ENCODE results near the gene FOXP1.

GRCh38 chr3:71122641-71123040 is 460.9 kb downstream of the FOXP1 start:
- TF ChIP-seq POLR2A (IDR thresholded peaks at IDR 0.05; ENCODE audit: low read depth) = no peak
- TF ChIP-seq CTCF (IDR thresholded peaks at IDR 0.05) = no peak
- TF ChIP-seq POLR2AphosphoS5 (IDR thresholded peaks at IDR 0.05) = no peak
- TF ChIP-seq EP300 (IDR thresholded peaks at IDR 0.05) = no peak

All from esophagus muscularis mucosa (tissue), 4 donors.